DMS 273 (cell line): Measurements from ENCODE around the gene PRPH.
"Not testable (repeated sequence)": the region's sequence is repeated elsewhere in the genome, so short reads cannot be mapped to it uniquely, and the experiment has no call there.

ENCODE experiments used
- DNase-seq: peaks from one replicate; lab custom pipeline; 2025; ENCODE audit not compliant: unreplicated experiment; lab: John Stamatoyannopoulos, UW

Gene PRPH

GRCh38 chr12:49298160-49298559 lies 3.2 kb downstream of the PRPH start:
- DNase-seq: no peak

- DNase-seq: no peak
Observed at GRCh38 chr12:49301760-49302159, 6.8 kb downstream of the PRPH start.

GRCh38 chr12:49304161-49304560 lies 9.2 kb downstream of the PRPH start:
- peak; percentile 70 for DNase-seq

- no peak for DNase-seq
Observed at GRCh38 chr12:49305762-49306510, 11.0 kb downstream of the PRPH start.

- DNase-seq: no peak
Observed at GRCh38 chr12:49309386-49309785, 14.4 kb downstream of the PRPH start.

GRCh38 chr12:49310451-49311000 lies 15.6 kb downstream of the PRPH start:
- DNase-seq: not testable (repeated sequence)

- no peak for DNase-seq
Observed at GRCh38 chr12:49314811-49315210, 19.9 kb downstream of the PRPH start.

GRCh38 chr12:49317118-49317517 lies 22.2 kb downstream of the PRPH start:
- not testable (repeated sequence) for DNase-seq

- not testable (repeated sequence) for DNase-seq
Observed at GRCh38 chr12:49320411-49321103, 25.6 kb downstream of the PRPH start.

- DNase-seq: no peak
Observed at GRCh38 chr12:49322367-49322707, 27.4 kb downstream of the PRPH start.

- peak; percentile 98 for DNase-seq
Observed at GRCh38 chr12:49322708-49323523, 28.0 kb downstream of the PRPH start, which contains the start of gene TROAP. Gene TROAP (plus strand): TSS chr12:49323255. CDS start chr12:49323609, 354 bp downstream.

- no peak for DNase-seq
Observed at GRCh38 chr12:49323524-49324097, 28.7 kb downstream of the PRPH start.

GRCh38 chr12:49325606-49326005 lies 30.7 kb downstream of the PRPH start:
- DNase-seq: no peak

GRCh38 chr12:49327368-49327767 lies 32.4 kb downstream of the PRPH start:
- DNase-seq: no peak

- DNase-seq: no peak
Observed at GRCh38 chr12:49327887-49328286, 32.9 kb downstream of the PRPH start.

GRCh38 chr12:49328816-49329215 lies 33.9 kb downstream of the PRPH start:
- DNase-seq: no peak

GRCh38 chr12:49330032-49330619 lies 35.2 kb downstream of the PRPH start:
- DNase-seq: no peak

GRCh38 chr12:49330631-49331379 lies 35.9 kb downstream of the PRPH start:
- no peak for DNase-seq

- peak; percentile 77 for DNase-seq
Observed at GRCh38 chr12:49331380-49332222, 36.7 kb downstream of the PRPH start.
